Stimulated activated CD8-positive, alpha-beta memory T cell treated with anti-CD3 and anti-CD28 coated beads, Interleukin-2, amount 100 ng/mL, for 48 hours (primary cell): Measurements from ENCODE around the gene ZC3HAV1.

Source experiments
- DNase-seq, 2 donors: peaks; one replicate each; pipeline ENCODE4 v3.0.0-alpha.2; 2020; ENCODE audit warnings: low read depth in 2 of 2

ZC3HAV1 gene

DNA sequence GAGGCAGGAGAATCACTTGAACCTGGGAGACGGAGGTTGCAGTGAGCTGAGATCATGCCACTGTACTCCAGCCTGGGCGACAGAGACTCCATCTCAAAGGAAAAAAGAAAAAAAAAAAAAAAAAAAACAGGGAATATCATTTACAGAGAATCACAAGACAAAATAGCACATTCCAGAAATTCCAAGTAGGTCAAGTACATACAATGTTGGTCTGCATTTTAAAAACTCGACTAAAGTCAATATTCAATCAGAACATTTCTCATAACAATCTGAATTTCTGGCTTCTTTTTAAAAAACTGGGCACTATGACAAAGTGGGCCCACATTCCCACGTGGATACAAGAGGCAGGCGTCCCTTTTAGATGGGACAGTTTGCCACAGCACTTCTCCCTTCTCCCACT lies 86.4 kb downstream of the ZC3HAV1 start:
- DNase-seq: no peak

- no peak for DNase-seq
Observed at GRCh38 chr7:139022286-139022685, 87.2 kb downstream of the ZC3HAV1 start.

GRCh38 chr7:139018910-139019309 lies 90.6 kb downstream of the ZC3HAV1 start:
- no peak for DNase-seq

DNA sequence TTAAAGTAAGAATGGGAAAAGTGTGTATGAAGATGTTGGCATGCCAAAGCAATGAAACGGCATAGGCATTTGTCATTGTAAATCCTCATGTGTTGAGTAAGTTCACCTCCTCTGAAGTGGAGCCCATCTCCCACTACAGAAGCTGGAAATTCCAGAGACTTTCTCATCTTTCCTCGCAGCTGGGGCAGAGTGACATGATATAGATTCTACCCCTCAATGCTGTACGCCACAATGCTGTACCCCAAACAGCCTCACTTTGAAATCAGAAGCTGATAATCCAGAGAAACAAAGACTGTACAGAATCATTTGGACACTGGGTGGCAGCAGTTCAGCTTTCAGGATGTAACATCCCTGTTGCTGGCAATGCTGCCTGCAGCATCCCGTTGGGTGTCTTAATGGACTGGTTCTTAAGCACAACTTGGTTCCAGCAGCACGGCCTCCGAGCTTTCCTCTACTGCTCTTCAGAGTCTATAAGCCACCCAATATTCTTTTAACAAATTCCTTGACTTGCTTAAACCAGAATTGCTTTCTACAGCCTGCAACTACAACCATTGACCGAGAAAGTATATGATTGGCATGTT lies 92.5 kb downstream of the ZC3HAV1 start:
- DNase-seq: peak; percentile 14 to 26

- DNase-seq: no peak
Observed at GRCh38 chr7:139011373-139011772, 98.1 kb downstream of the ZC3HAV1 start.

DNA sequence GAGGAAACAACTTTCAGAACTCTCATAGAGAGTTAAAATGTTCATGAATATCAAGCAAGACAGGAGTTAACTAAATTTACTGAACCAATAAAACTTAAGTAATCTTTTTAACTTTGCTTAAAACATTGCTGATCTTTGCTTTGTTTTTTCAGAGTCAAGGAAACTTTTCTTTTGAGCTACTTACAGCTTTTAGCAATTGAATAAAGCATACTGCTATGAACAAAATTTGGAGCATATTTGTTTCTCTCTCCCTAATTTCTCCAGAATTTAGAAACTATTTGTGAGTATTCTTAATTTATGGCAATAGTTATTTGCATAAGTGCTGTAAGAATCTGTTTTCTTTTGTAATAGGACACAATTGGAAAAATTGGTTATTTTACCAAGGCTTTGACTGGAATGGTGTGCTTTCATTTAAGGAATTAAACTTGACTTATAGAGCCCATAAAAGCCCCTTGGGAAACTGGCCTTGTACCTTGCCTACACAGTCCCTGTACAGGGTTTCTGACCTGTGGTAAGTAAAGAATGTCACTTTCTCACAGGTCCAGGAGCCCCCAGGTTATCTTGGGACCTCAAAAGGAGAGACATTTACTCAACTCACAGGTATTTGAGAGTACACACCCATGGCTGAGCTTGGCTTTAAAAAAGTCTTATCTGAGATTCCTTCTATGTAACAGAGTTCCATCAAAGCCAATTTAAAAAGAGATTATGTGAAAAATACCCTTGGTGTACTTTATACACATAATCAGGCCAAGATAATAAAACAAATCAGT lies 105.0 kb downstream of the ZC3HAV1 start:
- no peak for DNase-seq

DNA sequence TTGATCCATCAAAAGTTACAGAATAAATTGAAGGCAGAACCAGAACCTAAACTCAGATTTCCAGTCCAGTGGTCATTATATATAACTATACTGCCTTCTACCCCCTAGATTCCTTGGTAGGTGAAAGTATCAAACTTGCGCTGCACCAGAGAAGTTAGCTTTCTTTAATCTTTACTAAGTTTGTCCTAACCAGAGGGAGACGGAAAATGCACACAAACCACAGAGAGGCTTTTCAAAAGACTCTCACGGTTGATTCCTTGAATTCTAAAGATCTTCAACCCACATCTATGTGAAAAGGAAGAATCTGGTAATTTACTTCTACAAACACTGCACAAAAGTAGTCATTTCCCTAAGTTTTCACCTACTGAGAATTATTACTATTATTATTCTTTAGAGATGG lies 110.1 kb downstream of the ZC3HAV1 start:
- DNase-seq: no peak
